ENCODE data around the gene PDXK.

The PDXK gene

DNA sequence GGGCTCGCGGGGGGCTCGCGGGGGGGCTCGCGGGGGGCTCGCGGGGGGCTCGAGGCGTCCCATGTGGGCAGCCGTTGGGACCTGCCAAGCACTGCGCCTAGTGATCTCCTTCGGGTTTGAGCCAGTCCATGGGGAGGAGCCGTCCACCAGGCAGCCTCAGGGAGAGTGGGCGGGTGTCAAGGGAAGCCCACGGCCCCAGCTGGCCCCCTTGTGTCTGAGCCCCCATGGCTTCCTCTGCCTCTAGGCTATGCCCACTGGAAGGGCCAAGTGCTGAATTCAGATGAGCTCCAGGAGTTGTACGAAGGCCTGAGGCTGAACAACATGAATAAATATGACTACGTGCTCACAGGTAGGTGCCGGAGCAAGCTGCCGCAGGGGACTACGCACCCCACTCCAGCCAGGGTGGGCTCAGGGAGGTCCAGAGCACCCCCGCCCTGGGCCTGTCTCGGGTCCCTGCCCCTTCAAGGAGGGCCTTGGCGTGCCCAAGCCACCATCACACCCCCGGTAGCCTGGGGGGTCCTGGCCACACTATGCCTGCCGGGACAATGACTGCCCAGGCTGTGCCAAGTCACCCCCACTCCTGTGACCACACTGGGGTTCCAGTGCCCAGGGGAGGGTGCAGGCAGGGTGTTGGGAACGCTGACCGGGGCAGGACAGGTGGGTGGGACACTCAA is 22.6 kb downstream of the PDXK start:
- Histone ChIP-seq H4K20me1 (ENCODE audit: insufficient read depth, low read length) (no peaks in the 10 kb centered on the region), H3K9me2 (ENCODE audit: low read depth, low read length) (no peaks in the 10 kb centered on the region), H3K36me3 (ENCODE audit: insufficient read depth, low read length) (peaks cover 19% of the 10 kb centered on the region; the same call in 1 of the 2 replicates), H3K4me2 (ENCODE audit: low read length) (no peak overlapping the region), H3K9me3 (ENCODE audit: low read length) (no peaks in the 10 kb centered on the region), H3K27ac (ENCODE audit: low read depth, low read length, poor library complexity, severe bottlenecking) (no peak overlapping the region), H3K4me3 (ENCODE audit: low read depth, low read length, poor library complexity, severe bottlenecking) (no peak overlapping the region), H3K27me3 (ENCODE audit: insufficient read depth, low read length) (no peaks in the 10 kb centered on the region), H3F3A (ENCODE audit: insufficient read depth, low read length) (no peaks in the 10 kb centered on the region), H3K9ac (ENCODE audit: low read length) (no peak overlapping the region), H3K4me1 (ENCODE audit: insufficient read depth, low read length, severe bottlenecking) (no peaks in the 10 kb centered on the region), H2AFZ (ENCODE audit: low read length) (no peak overlapping the region), H3K79me2 (ENCODE audit: insufficient read depth, low read length) (no peaks in the 10 kb centered on the region)
- no peak for TF ChIP-seq EZH2 (IDR thresholded peaks at IDR 0.05; ENCODE audit: borderline replicate concordance, low read length)
- TF ChIP-seq, protein P1, sequence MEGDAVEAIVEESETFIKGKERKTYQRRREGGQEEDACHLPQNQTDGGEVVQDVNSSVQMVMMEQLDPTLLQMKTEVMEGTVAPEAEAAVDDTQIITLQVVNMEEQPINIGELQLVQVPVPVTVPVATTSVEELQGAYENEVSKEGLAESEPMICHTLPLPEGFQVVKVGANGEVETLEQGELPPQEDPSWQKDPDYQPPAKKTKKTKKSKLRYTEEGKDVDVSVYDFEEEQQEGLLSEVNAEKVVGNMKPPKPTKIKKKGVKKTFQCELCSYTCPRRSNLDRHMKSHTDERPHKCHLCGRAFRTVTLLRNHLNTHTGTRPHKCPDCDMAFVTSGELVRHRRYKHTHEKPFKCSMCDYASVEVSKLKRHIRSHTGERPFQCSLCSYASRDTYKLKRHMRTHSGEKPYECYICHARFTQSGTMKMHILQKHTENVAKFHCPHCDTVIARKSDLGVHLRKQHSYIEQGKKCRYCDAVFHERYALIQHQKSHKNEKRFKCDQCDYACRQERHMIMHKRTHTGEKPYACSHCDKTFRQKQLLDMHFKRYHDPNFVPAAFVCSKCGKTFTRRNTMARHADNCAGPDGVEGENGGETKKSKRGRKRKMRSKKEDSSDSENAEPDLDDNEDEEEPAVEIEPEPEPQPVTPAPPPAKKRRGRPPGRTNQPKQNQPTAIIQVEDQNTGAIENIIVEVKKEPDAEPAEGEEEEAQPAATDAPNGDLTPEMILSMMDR (IDR thresholded peaks at IDR 0.05; ENCODE audit: low read length) = no peak

DNA sequence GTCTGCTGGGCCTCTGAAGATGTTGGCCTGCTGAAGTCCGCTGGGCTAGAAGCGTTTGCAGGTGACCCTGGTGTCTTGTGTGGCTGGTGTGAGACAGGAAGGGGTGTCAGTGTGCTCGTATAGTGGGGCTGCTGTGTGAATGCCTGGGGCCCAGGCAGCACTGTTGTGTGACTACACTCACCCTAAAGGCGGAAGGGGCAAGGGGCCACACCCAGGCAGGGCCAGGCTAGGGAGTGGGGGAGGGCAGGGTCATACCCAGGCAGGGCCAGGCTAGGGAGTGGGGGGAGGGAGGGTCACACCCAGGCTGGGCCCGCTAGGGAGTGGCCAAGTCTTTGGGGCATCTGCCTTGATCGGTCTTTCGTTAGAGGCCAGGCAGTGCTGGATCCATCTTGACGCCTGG is 25.0 kb downstream of the PDXK start:
- H3K9ac ChIP-seq (ENCODE audit: low read length) = no peak overlapping the region
- TF ChIP-seq, protein P1 (IDR thresholded peaks at IDR 0.05; ENCODE audit: low read length) = no peak
- no peak for TF ChIP-seq EZH2 (IDR thresholded peaks at IDR 0.05; ENCODE audit: borderline replicate concordance, low read length)
- H2AFZ ChIP-seq (ENCODE audit: low read length) = no peak overlapping the region
- no peaks in the 10 kb centered on the region for H3F3A ChIP-seq (ENCODE audit: insufficient read depth, low read length)
- no peak overlapping the region for H3K27ac ChIP-seq (ENCODE audit: low read depth, low read length, poor library complexity, severe bottlenecking)
- H3K79me2 ChIP-seq (ENCODE audit: insufficient read depth, low read length) = no peaks in the 10 kb centered on the region
- H3K4me3 ChIP-seq (ENCODE audit: low read depth, low read length, poor library complexity, severe bottlenecking) = no peak overlapping the region
- peaks cover 27% of the 10 kb centered on the region; the same call in 1 of the 2 replicates for H3K36me3 ChIP-seq (ENCODE audit: insufficient read depth, low read length)
- H3K4me2 ChIP-seq (ENCODE audit: low read length) = no peak overlapping the region
- H4K20me1 ChIP-seq (ENCODE audit: insufficient read depth, low read length) = no peaks in the 10 kb centered on the region
- H3K27me3 ChIP-seq (ENCODE audit: insufficient read depth, low read length) = no peaks in the 10 kb centered on the region
- H3K9me2 ChIP-seq (ENCODE audit: low read depth, low read length) = no peaks in the 10 kb centered on the region
- no peaks in the 10 kb centered on the region for H3K9me3 ChIP-seq (ENCODE audit: low read length)
- no peaks in the 10 kb centered on the region for H3K4me1 ChIP-seq (ENCODE audit: insufficient read depth, low read length, severe bottlenecking)

DNA sequence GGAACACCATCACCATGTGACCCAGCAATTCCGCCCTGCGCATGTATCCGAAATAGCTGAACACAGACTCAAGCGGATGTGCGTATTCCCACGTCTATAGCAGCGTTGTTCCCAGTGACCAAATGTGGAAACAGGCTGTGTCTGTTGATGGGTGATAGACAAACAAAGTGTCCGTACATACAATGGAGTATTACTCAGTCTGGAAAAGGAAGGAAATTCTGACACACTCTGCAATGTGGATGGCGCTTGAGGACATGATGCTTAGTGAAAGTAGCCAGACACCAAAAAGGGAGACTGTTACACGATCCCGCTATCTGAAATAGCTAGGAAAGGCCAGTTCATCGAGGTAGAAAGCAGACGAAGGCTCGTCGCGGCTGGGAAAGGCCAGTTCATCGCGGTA is 25.8 kb downstream of the PDXK start:
- TF ChIP-seq EZH2 (IDR thresholded peaks at IDR 0.05; ENCODE audit: borderline replicate concordance, low read length) = no peak
- TF ChIP-seq, protein P1 (IDR thresholded peaks at IDR 0.05; ENCODE audit: low read length) = no peak

More for the DNA sequence above, 25.8 kb downstream of the PDXK start:
- H3K9ac ChIP-seq (ENCODE audit: low read length) = no peak overlapping the region
- H3K27me3 ChIP-seq (ENCODE audit: insufficient read depth, low read length) = no peaks in the 10 kb centered on the region
- no peak overlapping the region for H3K4me3 ChIP-seq (ENCODE audit: low read depth, low read length, poor library complexity, severe bottlenecking)
- no peaks in the 10 kb centered on the region for H3K79me2 ChIP-seq (ENCODE audit: insufficient read depth, low read length)
- no peaks in the 10 kb centered on the region for H3K4me1 ChIP-seq (ENCODE audit: insufficient read depth, low read length, severe bottlenecking)
- no peaks in the 10 kb centered on the region for H4K20me1 ChIP-seq (ENCODE audit: insufficient read depth, low read length)
- H3K4me2 ChIP-seq (ENCODE audit: low read length) = no peak overlapping the region
- H3K36me3 ChIP-seq (ENCODE audit: insufficient read depth, low read length) = peaks cover 27% of the 10 kb centered on the region; the same call in 1 of the 2 replicates
- no peaks in the 10 kb centered on the region for H3K9me3 ChIP-seq (ENCODE audit: low read length)
- no peaks in the 10 kb centered on the region for H3F3A ChIP-seq (ENCODE audit: insufficient read depth, low read length)
- H3K9me2 ChIP-seq (ENCODE audit: low read depth, low read length) = no peaks in the 10 kb centered on the region
- no peak overlapping the region for H3K27ac ChIP-seq (ENCODE audit: low read depth, low read length, poor library complexity, severe bottlenecking)
- H2AFZ ChIP-seq (ENCODE audit: low read length) = no peak overlapping the region
